HepG2 (cell line): ENCODE measurements around the gene LRRC17. TPM values are rescaled to one million over a fixed set of nuclear protein-coding genes. Genes with fewer than 3 reads are reported as not detected.
A peak's percentile ranks its signal among the peaks of the same experiment; 100 is the strongest.

Experiments
- AGO2 ChIP-seq: fragments of 200-400 bp; formaldehyde crosslinking; optimal IDR thresholded peaks from 2 replicates; pipeline ENCODE3; 2017; ENCODE audit warnings: mild to moderate bottlenecking, low read depth, low read length, moderate library complexity
- ARID3A ChIP-seq: IDR thresholded peaks from 2 replicates; pipeline ENCODE4 v1.6.1; 2012; ENCODE audit warnings: low read depth, low read length, improper control_type of control experiment
- GATAD2A ChIP-seq: IDR thresholded peaks from 2 replicates; pipeline ENCODE4 v1.6.1; 2016
- GMEB2 ChIP-seq: IDR thresholded peaks from 2 replicates; pipeline ENCODE4 v1.6.1; 2016; ENCODE audit warnings: missing biosample characterization, missing genetic modification reagents, low read depth
- IKZF5 ChIP-seq: IDR thresholded peaks from 2 replicates; pipeline ENCODE4 v1.6.1; 2018; ENCODE audit warnings: missing genetic modification reagents, mild to moderate bottlenecking, missing compliant biosample characterization
- LRRFIP1 ChIP-seq: sonication (generic); formaldehyde crosslinking; conservative IDR thresholded peaks from 2 replicates; pipeline ENCODE4 v1.4.0; 2020; ENCODE audit warnings: missing genetic modification reagents
- NBN ChIP-seq: fragments of 450-650 bp; conservative IDR thresholded peaks from 2 replicates; pipeline ENCODE4 v1.6.1; 2017
- NFE2 ChIP-seq: sonication (generic); formaldehyde crosslinking; IDR thresholded peaks from 2 replicates; pipeline ENCODE4 v1.4.0; 2020; ENCODE audit warnings: missing genetic modification reagents
- NFIC ChIP-seq: IDR thresholded peaks from 2 replicates; pipeline ENCODE4 v1.6.1; 2012; ENCODE audit warnings: mild to moderate bottlenecking, low read length, inconsistent platforms
- NR2C2 ChIP-seq: sonication (generic); formaldehyde crosslinking; IDR thresholded peaks from 2 replicates; pipeline ENCODE4 v1.4.0; 2020; ENCODE audit warnings: missing genetic modification reagents, mild to moderate bottlenecking, moderate library complexity, borderline replicate concordance
- THRA ChIP-seq: sonication (generic); formaldehyde crosslinking; IDR thresholded peaks from 2 replicates; pipeline ENCODE4 v1.4.0; 2020; ENCODE audit warnings: missing genetic modification reagents, borderline replicate concordance
- XRCC5 ChIP-seq: fragments of 200-400 bp; formaldehyde crosslinking; optimal IDR thresholded peaks from 2 replicates; pipeline ENCODE3; 2017; ENCODE audit warnings: mild to moderate bottlenecking, low read length
- ZNF101 ChIP-seq: sonication (generic); formaldehyde crosslinking; IDR thresholded peaks from 2 replicates; pipeline ENCODE4 v1.4.0; 2020; ENCODE audit warnings: mild to moderate bottlenecking, low read depth, missing genetic modification reagents, borderline replicate concordance
- ZNF317 ChIP-seq: sonication (generic); formaldehyde crosslinking; IDR thresholded peaks from 2 replicates; pipeline ENCODE4 v1.5.0; 2020; ENCODE audit warnings: mild to moderate bottlenecking, missing genetic modification reagents
- ZNF784 ChIP-seq: sonication (generic); formaldehyde crosslinking; IDR thresholded peaks from 2 replicates; pipeline ENCODE4 v1.5.1; 2020; ENCODE audit warnings: missing genetic modification reagents, mild to moderate bottlenecking, borderline replicate concordance
- polyA plus RNA-seq, 8 experiments: library from polyadenylated mRNA; depleted of rRNA in 3 of 8; stranded (reverse) in 7 of 8; unstranded in 1 of 8; fragments of >200 nt; fragmentation: Illumina TruSeq in 4 of 8; extraction: Trizol in 4 of 8; gene quantifications; 2 replicates each; pipeline versions ENCODE4 v1.2.1 to v1.2.3, GENCODE V29; 2011 to 2016; ENCODE audit warnings: low read depth in 4 of 8, missing spikeins in 1 of 8, mixed read lengths in 1 of 8; ENCODE audit not compliant: insufficient read depth in 1 of 8
- total RNA-seq, 5 experiments: library from RNA; depleted of rRNA; stranded (reverse); fragments of >200 nt; fragmentation: Illumina TruSeq; extraction: Trizol; gene quantifications; 2 replicates each; pipeline ENCODE4 v1.2.3, GENCODE V29; 2016; ENCODE audit warnings: low read depth in 1 of 5

Gene LRRC17
- total and polyA plus RNA-seq, 2 of the 13 experiments (the other 11 are each of a cell fraction or from before 2014, with no cell fraction given) = 0.20 to 0.66 TPM

- no peak for TF ChIP-seq XRCC5
- TF ChIP-seq NFIC = peak; percentile 53; the same call in 1 of the 2 replicates
- no peak for TF ChIP-seq GMEB2 (CRISPR knock-in tag)
- no peak for TF ChIP-seq ZNF101 (CRISPR knock-in tag)
- peak; percentile 78 for TF ChIP-seq GATAD2A (CRISPR knock-in tag)
- 0 out of 2 replicates have a peak, but pooled peaks have one; percentile 65 for TF ChIP-seq ARID3A
- no peak for TF ChIP-seq AGO2
- no peak for TF ChIP-seq LRRFIP1
- TF ChIP-seq ZNF317 = no peak
- no peak for TF ChIP-seq NR2C2 (CRISPR knock-in tag)
- no peak for TF ChIP-seq ZNF784 (CRISPR knock-in tag)
- no peak for TF ChIP-seq IKZF5 (CRISPR knock-in tag)
- no peak for TF ChIP-seq NBN
- no peak for TF ChIP-seq NFE2 (CRISPR knock-in tag)
- TF ChIP-seq THRA (CRISPR knock-in tag) = no peak
Observed at GRCh38 chr7:102874166-102874829, 38.5 kb upstream of the LRRC17 start (continued).
